B cell (primary cell): ENCODE measurements around the gene EML3. TPM values are rescaled to one million over a fixed set of nuclear protein-coding genes. Genes with fewer than 3 reads are reported as not detected.
A peak's percentile ranks its signal among the peaks of the same experiment; 100 is the strongest.

Source experiments
- ATAC-seq: fragments of 200-7000 bp; cut with Tn5 transposase; one replicate; pipeline ENCODE4 v1.10.0; 2021; ENCODE audit warnings: low read depth, mild to moderate bottlenecking, moderate number of reproducible peaks, moderate library complexity
- CTCF ChIA-PET: fragments of 350-600 bp; sonication (Branson Sonifier 250); formaldehyde crosslinking; loops from one replicate; lab custom pipeline; 2021; ENCODE audit warnings: antibody characterized with exemption, inconsistent platforms; lab: Charles Lee
- POLR2A ChIA-PET: fragments of 350-600 bp; sonication (Branson Sonifier 250); formaldehyde crosslinking; loops from one replicate; lab custom pipeline; 2021; ENCODE audit warnings: antibody characterized with exemption; lab: Charles Lee
- DNase-seq: peaks from one replicate; pipeline ENCODE4 v3.0.0; 2013
- H2AFZ ChIP-seq: 2 replicates; pipeline ENCODE4 v1.6.1; 2012; ENCODE audit warnings: mild to moderate bottlenecking, low read depth, low read length; ENCODE audit not compliant: insufficient read depth, poor library complexity, severe bottlenecking
- H3K27ac ChIP-seq, 2 donors: 1 replicate in 1 of 2; 2 replicates in 1 of 2; pipeline ENCODE4 v1.5.1; 2012 to 2013; ENCODE audit warnings: low read length in 2 of 2, mild to moderate bottlenecking in 2 of 2, moderate library complexity in 1 of 2
- H3K27me3 ChIP-seq, 4 experiments: fragments of 200-600 bp in 1 of 4; sonication (generic) in 1 of 4; replicated peaks in 1 of 4; 1 replicate in 2 of 4; 2 replicates in 2 of 4; pipeline versions ENCODE4 v1.6.1 to v1.7.0; 2013 to 2016; ENCODE audit warnings: low read length in 3 of 4, mild to moderate bottlenecking in 2 of 4, mixed read lengths in 1 of 4, moderate library complexity in 1 of 4; ENCODE audit not compliant: insufficient read depth in 4 of 4, control insufficient read depth in 3 of 4; ENCODE audit errors: control extremely low read depth in 1 of 4
- H3K36me3 ChIP-seq, 2 experiments: replicated peaks in 1 of 2; 1 replicate in 1 of 2; 2 replicates in 1 of 2; pipeline versions ENCODE4 v1.6.1 to v1.7.1; 2013; ENCODE audit warnings: low read length in 1 of 2; ENCODE audit not compliant: insufficient read depth in 2 of 2, control insufficient read depth in 1 of 2; ENCODE audit errors: control extremely low read depth in 1 of 2, extremely low read depth in 1 of 2
- H3K4me1 ChIP-seq, 2 donors: fragments of 200-600 bp in 1 of 2; sonication (generic) in 1 of 2; 1 replicate in 1 of 2; 2 replicates in 1 of 2; pipeline versions ENCODE4 v1.5.1 to v1.6.1; 2013 to 2017; ENCODE audit warnings: low read length in 2 of 2; ENCODE audit not compliant: control insufficient read depth in 2 of 2, insufficient read depth in 2 of 2
- H3K4me2 ChIP-seq: replicated peaks from 2 replicates; pipeline ENCODE3; 2012; ENCODE audit warnings: mild to moderate bottlenecking, low read depth, low read length; ENCODE audit not compliant: poor library complexity, severe bottlenecking
- H3K4me3 ChIP-seq, 5 experiments: fragments of 200-600 bp in 1 of 5; sonication (generic) in 1 of 5; 1 replicate in 3 of 5; 2 replicates in 2 of 5; pipeline versions ENCODE4 v1.5.1 to v1.7.0; 2011 to 2016; ENCODE audit warnings: low read length in 4 of 5, mild to moderate bottlenecking in 4 of 5, low read depth in 2 of 5, control low read depth in 1 of 5, moderate library complexity in 1 of 5; ENCODE audit not compliant: insufficient read depth in 1 of 5; ENCODE audit errors: control extremely low read depth in 1 of 5, extremely low read depth in 1 of 5
- H3K79me2 ChIP-seq: fragments of 200-600 bp; sonication (generic); one replicate; pipeline ENCODE4 v1.6.0; 2016; ENCODE audit warnings: low read length; ENCODE audit not compliant: control insufficient read depth, insufficient read depth
- H3K9ac ChIP-seq: fragments of 200-600 bp; sonication (generic); 2 replicates; pipeline ENCODE4 v1.6.1; 2017; ENCODE audit warnings: mild to moderate bottlenecking, low read length, moderate library complexity
- H3K9me3 ChIP-seq, 3 donors: one replicate each; pipeline versions ENCODE4 v1.6.1 to v1.7.1; 2013; ENCODE audit warnings: low read length in 2 of 3; ENCODE audit not compliant: control insufficient read depth in 2 of 3, insufficient read depth in 1 of 3; ENCODE audit errors: control extremely low read depth in 1 of 3
- H4K20me1 ChIP-seq: 2 replicates; pipeline ENCODE4 v1.6.0; 2012; ENCODE audit warnings: mild to moderate bottlenecking, low read length; ENCODE audit not compliant: insufficient read depth, control insufficient read depth, poor library complexity, severe bottlenecking
- H3K27ac Mint-ChIP-seq: one replicate; pipeline ENCODE4 v1.8.0; 2021; ENCODE audit warnings: mixed read lengths
- H3K27me3 Mint-ChIP-seq: one replicate; pipeline ENCODE4 v1.8.0; 2021; ENCODE audit warnings: mixed read lengths
- H3K4me1 Mint-ChIP-seq: one replicate; pipeline ENCODE4 v1.8.0; 2021; ENCODE audit warnings: mixed read lengths
- H3K4me3 Mint-ChIP-seq: one replicate; pipeline ENCODE4 v1.8.0; 2021; ENCODE audit warnings: mixed read lengths
- H3K9me3 Mint-ChIP-seq: one replicate; pipeline ENCODE4 v1.8.0; 2022; ENCODE audit warnings: mixed read lengths; ENCODE audit not compliant: insufficient read depth
- CTCF ChIP-seq: fragments of 200-600 bp; IDR thresholded peaks from one replicate; pipeline ENCODE4 v1.8.0; 2022; ENCODE audit warnings: antibody characterized with exemption, mild to moderate bottlenecking
- EZH2 ChIP-seq: IDR thresholded peaks from 2 replicates; pipeline ENCODE4 v1.6.1; 2012; ENCODE audit warnings: borderline replicate concordance, low read depth, mild to moderate bottlenecking, moderate library complexity, low read length; ENCODE audit not compliant: insufficient read depth, poor library complexity, severe bottlenecking
- WGBS: methylation state at CpG from one replicate; pipeline ENCODE4 v1.1.5; 2013; ENCODE audit warnings: missing lambda C conversion rate; ENCODE audit not compliant: insufficient coverage; 5-methylcytosine and 5-hydroxymethylcytosine counted together
- intact Hi-C: fragments of 100-400 bp; cut with micrococcal nuclease; formaldehyde crosslinking; loops from one replicate; pipeline ENCODE4 v1.10.0; 2022
- polyA plus RNA-seq: library from polyadenylated mRNA; depleted of rRNA; stranded (reverse); fragments of >200 nt; gene quantifications from 2 replicates; pipeline ENCODE4 v1.2.3, GENCODE V29; 2012
- total RNA-seq, 2 donors: library from RNA; stranded (reverse); fragments of 120-200 nt in 1 of 2; gene quantifications; 1 replicate in 1 of 2; 2 replicates in 1 of 2; pipeline versions ENCODE4 v1.2.3 to v1.2.4, GENCODE V29; 2013 to 2022

Gene EML3
- total and polyA plus RNA-seq, 2 donors (not counting 1 experiment from before 2014, with no cell fraction given): 127 to 128 TPM

DNA sequence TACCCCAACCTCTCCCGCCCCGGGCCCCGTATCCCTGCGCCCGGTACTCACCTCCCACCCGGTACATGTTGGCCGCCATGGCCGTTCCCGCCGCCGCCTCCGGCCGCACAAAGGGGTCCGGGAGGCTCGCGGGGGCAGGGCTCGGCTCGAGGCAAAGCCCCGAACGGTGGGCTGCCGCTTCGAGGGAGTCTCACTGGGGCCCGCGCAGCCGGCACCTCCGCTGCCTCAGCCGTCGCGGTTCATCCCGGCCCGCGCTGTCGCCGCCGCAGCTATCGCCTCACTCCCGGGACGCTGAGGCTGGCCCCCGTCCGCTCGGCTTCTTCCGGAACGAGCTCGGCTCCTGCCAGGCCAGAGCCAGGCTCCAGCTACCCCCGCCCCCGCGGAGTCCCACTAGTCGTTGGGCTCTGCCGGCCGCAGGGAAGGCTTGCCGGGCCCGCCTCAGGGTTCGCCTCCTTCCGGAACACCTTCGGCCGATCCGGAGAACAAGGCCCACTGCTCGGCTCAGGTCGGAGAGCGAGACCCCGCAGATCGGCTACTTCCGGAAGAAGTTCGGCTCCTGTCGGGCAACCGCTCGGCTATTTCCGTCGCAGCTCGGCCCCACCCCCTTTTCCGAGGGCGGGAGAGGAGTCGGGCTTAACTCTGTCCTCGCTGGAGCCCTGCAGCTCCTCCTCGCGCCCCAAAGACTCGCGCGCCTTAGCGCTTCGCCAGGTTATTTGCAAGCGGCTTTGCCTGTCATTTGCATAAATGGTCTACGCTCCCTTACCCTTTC, 11.0 kb downstream of the EML3 start, which contains the start of gene MTA2:
Gene MTA2 (minus strand): TSS at position 494 of the 769 bp plus-strand sequence. CDS start 415 bp downstream, at position 79.
- CTCF ChIA-PET: interaction anchor here (0.7 to 2.4 kb wide), 9 partner anchors 9 to 184 kb away, joined by 3 to 47 read pairs (median 3); partner anchors contain the start of genes INTS5 and TUT1
- no peaks in the 10 kb centered on the region for H3K27me3 Mint-ChIP-seq
- peak; percentile 99 for DNase-seq
- Histone ChIP-seq H2AFZ (peak within 1 kb of the TSS; percentile 86), H3K9ac (peak within 1 kb of the TSS; percentile 95), H4K20me1 (peaks cover 7% of the 10 kb centered on the region), H3K4me3 (peak within 1 kb of the TSS; percentile 82 to 97 (median 86)), H3K27me3 (no peaks in the 10 kb centered on the region), H3K36me3 (peaks cover 4 to 44% of the 10 kb centered on the region in 2 experiments), H3K79me2 (peaks cover 37% of the 10 kb centered on the region), H3K4me1 (peaks cover 24 to 40% of the 10 kb centered on the region in 2 donors), H3K9me3 (peaks cover 0 to 3% (median 0%) of the 10 kb centered on the region in 3 donors), H3K27ac (peak within 1 kb of the TSS; percentile 78 to 90), H3K4me2 (peak within 1 kb of the TSS; percentile 94)
- WGBS: under 1% methylated on average over 83 of the region's 83 CpGs
- peak within 1 kb of the TSS; percentile 96 for H3K27ac Mint-ChIP-seq
- peak within 1 kb of the TSS; percentile 97 for H3K4me3 Mint-ChIP-seq
- peaks cover 46% of the 10 kb centered on the region for H3K4me1 Mint-ChIP-seq
- no peaks in the 10 kb centered on the region for H3K9me3 Mint-ChIP-seq
- intact Hi-C loops: loop anchor here (1.0 kb wide), 5 partner anchors 11 to 157 kb away; partner anchors contain the start of genes EML3 and GANAB
- TF ChIP-seq CTCF (no peak), EZH2 (no peak)
- peak; percentile 78 for ATAC-seq
- POLR2A ChIA-PET: interaction anchor here (0.7 to 3.1 kb wide), 18 partner anchors 9 to 280 kb away, joined by 3 to 63 read pairs (median 5); partner anchors contain the start of genes B3GAT3, C11orf98, CSKMT and EEF1G
